ENCODE measurements around the gene SEMA4B.

- TF ChIP-seq CTCF (IDR thresholded peaks at IDR 0.05 in 2 of 3, conservative IDR thresholded peaks at IDR 0.05 in 1 of 3; ENCODE audit: control insufficient read depth in 2 of 3, extremely low read depth in 1 of 3, insufficient read depth in 1 of 3, low read depth in 3 of 3, low read length in 3 of 3) (no peak), BCL3 (IDR thresholded peaks at IDR 0.05; ENCODE audit: borderline replicate concordance, insufficient read depth, low read depth, low read length, poor library complexity, severe bottlenecking) (no peak), RFX5 (IDR thresholded peaks at IDR 0.05; ENCODE audit: low read depth, low read length) (no peak), POLR2A (IDR thresholded peaks at IDR 0.05; ENCODE audit: low read depth, low read length) (peak; percentile 92), EP300 (IDR thresholded peaks at IDR 0.05; ENCODE audit: borderline replicate concordance in 1 of 2, control insufficient read depth in 1 of 2, low read depth in 2 of 2, low read length in 2 of 2) (no peak), YY1 (IDR thresholded peaks at IDR 0.05; ENCODE audit: low read depth, low read length) (0 out of 2 replicates have a peak, but pooled peaks have one; percentile 27), BCL11A (IDR thresholded peaks at IDR 0.05; ENCODE audit: low read depth, low read length) (no peak), EZH2 (IDR thresholded peaks at IDR 0.05; ENCODE audit: borderline replicate concordance, control insufficient read depth, low read depth, low read length) (no peak), GABPA (IDR thresholded peaks at IDR 0.05; ENCODE audit: low read depth) (no peak), ATF2 (IDR thresholded peaks at IDR 0.05; ENCODE audit: low read length) (no peak), ZZZ3 (IDR thresholded peaks at IDR 0.05; ENCODE audit: control insufficient read depth, insufficient read length, low read depth) (no peak), NFIC (IDR thresholded peaks at IDR 0.05; ENCODE audit: low read depth, low read length) (no peak), USF2 (IDR thresholded peaks at IDR 0.05; ENCODE audit: borderline replicate concordance, low read depth, low read length) (no peak)
Observed at GRCh38 chr15:90234096-90234988, 33.2 kb downstream of the SEMA4B start, which contains the start of gene GDPGP1.
